HCT116 (cell line): ENCODE measurements around the gene CENPP. TPM values are rescaled to one million over a fixed set of nuclear protein-coding genes. Genes with fewer than 3 reads are reported as not detected.

Experiments used
- ATAC-seq: fragments of 200-7000 bp; cut with Tn5 transposase; 2 replicates; pipeline ENCODE4 v1.9.1; 2020; ENCODE audit warnings: mild to moderate bottlenecking, moderate library complexity
- BruUV-seq: library from RNA; stranded (reverse); fragments of 400-500 nt; replicated peaks from 2 replicates; lab custom pipeline; 2021; lab: Mats Ljungman, UMichigan
- CTCF ChIA-PET: fragments of 300-600 bp; sonication (Branson Sonifier 250); formaldehyde crosslinking; loops from one replicate; lab custom pipeline; 2021; ENCODE audit warnings: antibody characterized with exemption; lab: Charles Lee
- POLR2A ChIA-PET: fragments of 300-600, 350-600 bp; sonication (Branson Sonifier 250); formaldehyde crosslinking; loops from one replicate; lab custom pipeline; 2021; ENCODE audit warnings: antibody characterized with exemption; lab: Charles Lee
- RAD21 ChIA-PET, 2 experiments: fragments of 300-600 bp; sonication (Branson Sonifier 250); formaldehyde crosslinking; loops; one replicate each; lab custom pipeline; 2023; ENCODE audit warnings: low total read pairs in 2 of 2; ENCODE audit not compliant: uncharacterized antibody in 2 of 2, unreplicated experiment in 2 of 2, low non-redundant PET in 1 of 2; lab: Charles Lee
- DNase-seq: peaks from one replicate; pipeline ENCODE4 v3.0.0-alpha.2; 2010; ENCODE audit warnings: low read depth, low spot score
- H2AFZ ChIP-seq: fragments of 200-600 bp; shearing (Covaris generic), sonication (generic); 2 replicates; pipeline ENCODE4 v1.6.1; 2017; ENCODE audit warnings: low read depth, mixed run types, mixed read lengths, antibody characterized with exemption, low read length; ENCODE audit not compliant: poor library complexity, severe bottlenecking
- H3K27ac ChIP-seq: 2 replicates; pipeline ENCODE4 v1.5.1; 2012; ENCODE audit warnings: low read depth, low read length
- H3K27me3 ChIP-seq: fragments of 200-600 bp; sonication (generic); 2 replicates; pipeline ENCODE4 v1.6.1; 2016; ENCODE audit warnings: mixed run types, low read length, mixed read lengths; ENCODE audit not compliant: insufficient read depth
- H3K36me3 ChIP-seq, 2 experiments: fragments of 200-500 bp in 1 of 2; fragments of 200-600 bp in 1 of 2; sonication (Bioruptor generic) in 1 of 2; sonication (generic) in 1 of 2; 2 replicates each; pipeline versions ENCODE4 v1.5.1 to v1.6.1; 2014 to 2016; ENCODE audit warnings: low read length in 2 of 2, inconsistent platforms in 1 of 2, mixed read lengths in 1 of 2, mixed run types in 1 of 2; ENCODE audit not compliant: insufficient read depth in 2 of 2, control insufficient read depth in 1 of 2
- H3K4me1 ChIP-seq, 2 experiments: fragments of 200-600 bp in 1 of 2; sonication (generic) in 1 of 2; 2 replicates each; pipeline versions ENCODE4 v1.5.1 to v1.6.1; 2012 to 2017; ENCODE audit warnings: low read length in 2 of 2, inconsistent platforms in 1 of 2, mild to moderate bottlenecking in 1 of 2, mixed read lengths in 1 of 2, mixed run types in 1 of 2, moderate library complexity in 1 of 2; ENCODE audit not compliant: insufficient read depth in 2 of 2, control insufficient read depth in 1 of 2
- H3K4me2 ChIP-seq: fragments of 200-600 bp; sonication (generic); 2 replicates; pipeline ENCODE4 v1.6.1; 2017; ENCODE audit warnings: mixed run types, low read length, mixed read lengths
- H3K4me3 ChIP-seq, 2 experiments: fragments of 200-600 bp in 1 of 2; sonication (generic) in 1 of 2; replicated peaks in 1 of 2; 2 replicates each; pipeline ENCODE4 v1.5.1; 2011 to 2016; ENCODE audit warnings: low read length in 2 of 2, control low read depth in 1 of 2, low read depth in 1 of 2, mild to moderate bottlenecking in 1 of 2, mixed read lengths in 1 of 2, mixed run types in 1 of 2
- H3K79me2 ChIP-seq: fragments of 200-600 bp; sonication (generic); 2 replicates; pipeline ENCODE4 v1.6.1; 2017; ENCODE audit warnings: mild to moderate bottlenecking, mixed run types, low read length, moderate library complexity, mixed read lengths; ENCODE audit not compliant: insufficient read depth
- H3K9ac ChIP-seq: fragments of 200-600 bp; sonication (generic); 2 replicates; pipeline ENCODE4 v1.6.1; 2016; ENCODE audit warnings: low read length, mixed read lengths
- H3K9me2 ChIP-seq: fragments of 200-600 bp; sonication (generic), shearing (Covaris generic); 2 replicates; pipeline ENCODE4 v1.6.1; 2017; ENCODE audit warnings: mixed run types, mild to moderate bottlenecking, moderate library complexity; ENCODE audit not compliant: insufficient read depth
- H3K9me3 ChIP-seq, 2 experiments: fragments of 200-500 bp in 1 of 2; fragments of 200-600 bp in 1 of 2; sonication (Bioruptor generic) in 1 of 2; sonication (generic) in 1 of 2; 2 replicates each; pipeline ENCODE4 v1.6.1; 2014 to 2017; ENCODE audit warnings: low read length in 2 of 2, mixed read lengths in 2 of 2, inconsistent platforms in 1 of 2, low read depth in 1 of 2, mild to moderate bottlenecking in 1 of 2, mixed run types in 1 of 2, moderate library complexity in 1 of 2; ENCODE audit not compliant: control insufficient read depth in 1 of 2, insufficient read depth in 1 of 2
- H4K20me1 ChIP-seq: fragments of 200-600 bp; sonication (generic), shearing (Covaris generic); 2 replicates; pipeline ENCODE4 v1.6.1; 2017; ENCODE audit warnings: mixed run types, mild to moderate bottlenecking, moderate library complexity; ENCODE audit not compliant: insufficient read depth
- CEBPB ChIP-seq: IDR thresholded peaks from 2 replicates; pipeline ENCODE4 v1.6.1; 2012; ENCODE audit warnings: low read depth
- EGR1 ChIP-seq: IDR thresholded peaks from 2 replicates; pipeline ENCODE4 v1.6.1; 2012; ENCODE audit warnings: low read depth
- EZH2 ChIP-seq: fragments of 200-600 bp; sonication (generic); IDR thresholded peaks from 2 replicates; pipeline ENCODE4 v1.6.1; 2017; ENCODE audit warnings: antibody characterized with exemption, mixed run types
- EZH2phosphoT487 ChIP-seq: fragments of 200-600 bp; IDR thresholded peaks from 2 replicates; pipeline ENCODE4 v1.6.1; 2018; ENCODE audit warnings: antibody characterized with exemption, borderline replicate concordance
- FOSL1 ChIP-seq: IDR thresholded peaks from 2 replicates; pipeline ENCODE4 v1.6.1; 2012; ENCODE audit warnings: low read depth
- JUND ChIP-seq: IDR thresholded peaks from 2 replicates; pipeline ENCODE4 v1.6.1; 2012
- POLR2A ChIP-seq: IDR thresholded peaks from 2 replicates; pipeline ENCODE4 v1.7.0; 2011; ENCODE audit warnings: borderline replicate concordance; ENCODE audit not compliant: insufficient read depth, insufficient read length; ENCODE audit errors: extremely low read depth
- POLR2AphosphoS5 ChIP-seq: IDR thresholded peaks from 2 replicates; pipeline ENCODE4 v1.6.1; 2011; ENCODE audit warnings: mild to moderate bottlenecking, low read depth, low read length, moderate library complexity
- SIN3A ChIP-seq: IDR thresholded peaks from 2 replicates; pipeline ENCODE4 v1.6.1; 2012; ENCODE audit warnings: low read depth
- SP1 ChIP-seq: IDR thresholded peaks from 2 replicates; pipeline ENCODE4 v1.6.1; 2012; ENCODE audit warnings: low read depth
- SRF ChIP-seq: IDR thresholded peaks from 2 replicates; pipeline ENCODE4 v1.6.1; 2012; ENCODE audit warnings: low read depth
- TCF7L2 ChIP-seq: IDR thresholded peaks from 2 replicates; pipeline ENCODE4 v1.7.0; 2011; ENCODE audit warnings: borderline replicate concordance, inconsistent platforms; ENCODE audit not compliant: insufficient read depth, insufficient read length; ENCODE audit errors: extremely low read depth
- ZFX ChIP-seq: fragments of 450-650 bp; IDR thresholded peaks from 2 replicates; pipeline ENCODE4 v1.6.1; 2017
- ZNF274 ChIP-seq: fragments of 200-500 bp; sonication (Bioruptor generic); IDR thresholded peaks from 2 replicates; pipeline ENCODE4 v1.6.1; 2014; ENCODE audit warnings: mild to moderate bottlenecking, low read depth, low read length, inconsistent platforms
- intact Hi-C: fragments of 100-400 bp; cut with micrococcal nuclease; formaldehyde crosslinking; loops from 2 replicates; pipeline ENCODE4 v1.10.0; 2022
- total RNA-seq: library from RNA; stranded (reverse); gene quantifications from one replicate; pipeline ENCODE4 v1.2.1, GENCODE V29; 2021; ENCODE audit not compliant: unreplicated experiment
- TF ChIP-seq, protein P1 (sequence below): IDR thresholded peaks from 2 replicates; pipeline ENCODE4 v1.6.1; 2012

The CENPP gene
- total RNA-seq, 1 experiment from 2014 or later = 7.0 TPM

DNA sequence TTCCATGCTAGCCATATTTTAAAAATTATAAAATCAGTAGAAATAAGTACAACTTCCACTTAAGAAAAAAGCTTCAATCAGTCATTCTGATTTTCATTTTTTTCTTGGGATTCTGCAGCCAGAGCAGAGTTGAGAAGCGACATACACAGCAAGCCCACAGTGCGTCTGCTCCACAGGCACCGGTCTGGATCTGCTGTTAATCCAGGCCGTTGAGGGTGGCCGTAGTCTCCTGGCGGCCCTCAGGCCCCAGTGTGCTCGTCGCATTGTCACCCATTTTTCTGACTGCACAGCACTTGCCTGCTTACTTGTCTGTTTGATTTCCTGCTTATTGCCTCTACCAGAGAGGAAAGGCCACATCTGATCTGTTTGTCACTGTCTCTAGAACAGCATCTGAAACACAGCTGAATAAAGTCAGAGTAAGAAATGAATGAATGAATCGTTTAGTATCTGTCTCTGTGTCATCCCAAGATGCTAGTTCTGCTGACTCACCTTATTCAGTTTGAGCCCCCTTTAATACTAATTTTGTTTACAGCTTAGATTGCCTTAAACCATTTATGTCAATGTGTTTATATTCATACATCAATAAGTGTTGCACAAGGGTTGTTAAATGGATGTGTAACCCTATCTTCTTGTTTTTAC lies 168.1 kb downstream of the CENPP start:
- DNase-seq (no peak), ATAC-seq (no peak)
- intact Hi-C loops = no loop called here
- H3K27ac ChIP-seq = no peak overlapping the region
- no peak overlapping the region for H3K9ac ChIP-seq
- ChIA-PET CTCF (no interaction called here), RAD21 (no interaction called here), POLR2A (no interaction called here)
- H3K79me2 ChIP-seq = no peaks in the 10 kb centered on the region
- no peaks in the 10 kb centered on the region for H4K20me1 ChIP-seq
- H2AFZ ChIP-seq = no peak overlapping the region
- TF ChIP-seq, protein P1, sequence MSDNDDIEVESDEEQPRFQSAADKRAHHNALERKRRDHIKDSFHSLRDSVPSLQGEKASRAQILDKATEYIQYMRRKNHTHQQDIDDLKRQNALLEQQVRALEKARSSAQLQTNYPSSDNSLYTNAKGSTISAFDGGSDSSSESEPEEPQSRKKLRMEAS = no peak
- TF ChIP-seq EZH2 (no peak), SIN3A (no peak), POLR2A (no peak), EZH2phosphoT487 (no peak), SP1 (no peak)
- no peaks in the 10 kb centered on the region for H3K9me3 ChIP-seq
- 0 out of 4 replicates have a peak, but pooled peaks cover 0 to 3% of the 10 kb centered on the region in 2 experiments for H3K4me1 ChIP-seq
- H3K36me3 ChIP-seq = no peaks in the 10 kb centered on the region
- no peak overlapping the region for H3K4me3 ChIP-seq
- no TSS peak for BruUV-seq
- H3K9me2 ChIP-seq = no peaks in the 10 kb centered on the region
- H3K4me2 ChIP-seq = no peak overlapping the region
- H3K27me3 ChIP-seq = no peaks in the 10 kb centered on the region

DNA sequence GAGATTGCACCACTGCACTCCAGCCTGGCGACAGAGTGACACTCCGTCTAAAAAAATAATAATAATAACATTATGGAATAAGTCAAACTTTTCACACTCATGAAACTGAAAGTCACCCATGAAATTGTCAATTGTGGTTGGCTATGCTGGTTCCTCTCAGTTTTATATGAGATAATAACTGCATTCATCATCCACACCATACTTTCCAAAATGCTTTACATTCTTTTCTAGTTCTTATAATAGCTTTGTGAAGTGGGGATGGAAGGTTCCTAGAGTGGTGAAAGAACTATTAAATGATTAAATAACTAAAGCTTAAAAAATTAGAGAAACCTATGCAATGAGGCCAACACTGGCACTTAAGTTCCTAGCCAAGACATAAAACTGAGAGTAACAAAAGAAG lies 169.1 kb downstream of the CENPP start:
- ATAC-seq (no peak), DNase-seq (no peak)
- RAD21 ChIA-PET = no interaction called here
- no peak overlapping the region for H3K9ac ChIP-seq
- POLR2A ChIA-PET = no interaction called here
- no peaks in the 10 kb centered on the region for H4K20me1 ChIP-seq
- no peaks in the 10 kb centered on the region for H3K4me1 ChIP-seq
- no peaks in the 10 kb centered on the region for H3K36me3 ChIP-seq
- H3K27me3 ChIP-seq = no peaks in the 10 kb centered on the region
- H3K9me2 ChIP-seq = no peaks in the 10 kb centered on the region
- no peaks in the 10 kb centered on the region for H3K9me3 ChIP-seq
- no peak overlapping the region for H2AFZ ChIP-seq
- no peak overlapping the region for H3K4me3 ChIP-seq
- intact Hi-C loops = no loop called here
- H3K27ac ChIP-seq = no peak overlapping the region
- no peak for TF ChIP-seq EZH2phosphoT487
- no peak for TF ChIP-seq CEBPB
- TF ChIP-seq SRF = no peak
- no peak for TF ChIP-seq EGR1
- TF ChIP-seq TCF7L2 = no peak
- TF ChIP-seq POLR2AphosphoS5 = no peak
- TF ChIP-seq ZFX = no peak
- no peak for TF ChIP-seq JUND
- TF ChIP-seq, protein P1 = no peak
- TF ChIP-seq ZNF274 = no peak
- no peak for TF ChIP-seq FOSL1
- H3K4me2 ChIP-seq = no peak overlapping the region
- no peaks in the 10 kb centered on the region for H3K79me2 ChIP-seq
- CTCF ChIA-PET = no interaction called here
- no TSS peak for BruUV-seq
